Calu3 (cell line): Measurements from ENCODE around the gene ATP5F1D. TPM values are rescaled to one million over a fixed set of nuclear protein-coding genes. Genes with fewer than 3 reads are reported as not detected.
A peak's percentile ranks its signal among the peaks of the same experiment; 100 is the strongest.

Experiments used
- BruUV-seq: library from RNA; stranded (reverse); fragments of 400-500 nt; replicated peaks from 2 replicates; lab custom pipeline; 2021; lab: Mats Ljungman, UMichigan
- CTCF ChIA-PET: fragments of 300-600 bp; sonication (Branson Sonifier 250); formaldehyde crosslinking; loops from one replicate; lab custom pipeline; 2022; ENCODE audit warnings: antibody characterized with exemption; lab: Charles Lee
- DNase-seq: peaks from one replicate; pipeline ENCODE4 v3.0.0; 2022
- H3K27ac Mint-ChIP-seq: one replicate; pipeline ENCODE4 v1.8.0; 2022; ENCODE audit warnings: mixed read lengths; ENCODE audit not compliant: unreplicated experiment
- H3K27me3 Mint-ChIP-seq: one replicate; pipeline ENCODE4 v1.8.0; 2022; ENCODE audit warnings: mixed read lengths; ENCODE audit not compliant: unreplicated experiment
- H3K36me3 Mint-ChIP-seq: one replicate; pipeline ENCODE4 v1.8.0; 2022; ENCODE audit warnings: mild to moderate bottlenecking, moderate library complexity, mixed read lengths; ENCODE audit not compliant: insufficient read depth, unreplicated experiment
- H3K4me1 Mint-ChIP-seq: one replicate; pipeline ENCODE4 v1.8.0; 2022; ENCODE audit warnings: mild to moderate bottlenecking, low read depth, mixed read lengths; ENCODE audit not compliant: unreplicated experiment
- H3K4me3 Mint-ChIP-seq: one replicate; pipeline ENCODE4 v1.8.0; 2022; ENCODE audit warnings: mild to moderate bottlenecking, low read depth, moderate library complexity, mixed read lengths; ENCODE audit not compliant: unreplicated experiment
- H3K9me3 Mint-ChIP-seq: one replicate; pipeline ENCODE4 v1.8.0; 2022; ENCODE audit warnings: low read depth, mixed read lengths; ENCODE audit not compliant: unreplicated experiment
- intact Hi-C: fragments of 100-400 bp; cut with micrococcal nuclease; formaldehyde crosslinking; loops from one replicate; pipeline ENCODE4 v1.10.0; 2022; ENCODE audit not compliant: unreplicated experiment
- total RNA-seq: library from RNA; stranded (reverse); gene quantifications from 2 replicates; pipeline ENCODE4 v1.2.3, GENCODE V29; 2022
- TF ChIP-seq, protein P1 (sequence below): fragments of 200-600 bp; IDR thresholded peaks from one replicate; pipeline ENCODE4 v1.8.0; 2022; ENCODE audit warnings: antibody characterized with exemption; ENCODE audit not compliant: unreplicated experiment

The ATP5F1D gene
- total RNA-seq, 1 experiment from 2014 or later = 91.8 TPM

DNA sequence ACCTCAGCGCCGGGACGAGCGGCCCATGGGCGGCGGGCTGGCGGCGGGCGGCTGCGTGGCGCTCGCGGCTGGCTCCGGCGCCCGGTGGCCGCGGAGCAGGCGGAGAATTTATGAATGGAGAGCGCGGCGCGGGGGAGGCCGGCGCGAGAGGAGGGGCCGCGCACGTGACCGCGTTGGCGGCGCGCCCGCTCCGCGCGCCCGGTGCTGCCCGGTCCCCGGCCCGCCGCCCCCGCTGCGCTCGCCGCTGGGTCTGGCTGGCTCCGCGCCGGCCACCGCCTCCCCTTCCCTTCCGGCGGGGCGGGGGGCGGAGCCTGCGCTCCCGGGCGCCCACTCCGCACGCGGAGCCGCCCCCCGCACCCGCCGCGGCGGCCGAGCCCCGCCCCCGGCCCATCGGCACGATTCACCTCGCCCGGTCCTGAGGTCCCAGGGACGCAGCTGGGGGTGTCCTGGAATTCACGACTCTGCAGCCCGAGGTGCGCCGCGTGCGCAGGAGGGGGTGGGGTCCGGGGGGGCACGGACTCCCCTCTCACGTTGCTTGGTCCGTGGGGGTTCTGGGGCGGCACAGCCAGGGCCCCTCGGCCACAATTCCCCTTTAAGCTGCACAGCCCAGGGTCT lies 3.7 kb upstream of the ATP5F1D start, which contains the start of gene CBARP:
Gene CBARP, minus strand, starts transcription at position 252 of the 615 bp plus-strand sequence. CDS start 1,905 bp downstream, outside the sequence.
- H3K4me1 Mint-ChIP-seq = peaks cover 17% of the 10 kb centered on the region
- no TSS peak for BruUV-seq
- H3K27ac Mint-ChIP-seq = peak within 1 kb of the TSS; percentile 6
- intact Hi-C loops = no loop called here
- no peaks in the 10 kb centered on the region for H3K9me3 Mint-ChIP-seq
- H3K36me3 Mint-ChIP-seq = peaks cover 36% of the 10 kb centered on the region
- no peaks in the 10 kb centered on the region for H3K27me3 Mint-ChIP-seq
- H3K4me3 Mint-ChIP-seq = peak within 1 kb of the TSS; percentile 68
- CTCF ChIA-PET = no interaction called here
- TF ChIP-seq, protein P1, sequence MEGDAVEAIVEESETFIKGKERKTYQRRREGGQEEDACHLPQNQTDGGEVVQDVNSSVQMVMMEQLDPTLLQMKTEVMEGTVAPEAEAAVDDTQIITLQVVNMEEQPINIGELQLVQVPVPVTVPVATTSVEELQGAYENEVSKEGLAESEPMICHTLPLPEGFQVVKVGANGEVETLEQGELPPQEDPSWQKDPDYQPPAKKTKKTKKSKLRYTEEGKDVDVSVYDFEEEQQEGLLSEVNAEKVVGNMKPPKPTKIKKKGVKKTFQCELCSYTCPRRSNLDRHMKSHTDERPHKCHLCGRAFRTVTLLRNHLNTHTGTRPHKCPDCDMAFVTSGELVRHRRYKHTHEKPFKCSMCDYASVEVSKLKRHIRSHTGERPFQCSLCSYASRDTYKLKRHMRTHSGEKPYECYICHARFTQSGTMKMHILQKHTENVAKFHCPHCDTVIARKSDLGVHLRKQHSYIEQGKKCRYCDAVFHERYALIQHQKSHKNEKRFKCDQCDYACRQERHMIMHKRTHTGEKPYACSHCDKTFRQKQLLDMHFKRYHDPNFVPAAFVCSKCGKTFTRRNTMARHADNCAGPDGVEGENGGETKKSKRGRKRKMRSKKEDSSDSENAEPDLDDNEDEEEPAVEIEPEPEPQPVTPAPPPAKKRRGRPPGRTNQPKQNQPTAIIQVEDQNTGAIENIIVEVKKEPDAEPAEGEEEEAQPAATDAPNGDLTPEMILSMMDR = no peak
- DNase-seq = no peak

DNA sequence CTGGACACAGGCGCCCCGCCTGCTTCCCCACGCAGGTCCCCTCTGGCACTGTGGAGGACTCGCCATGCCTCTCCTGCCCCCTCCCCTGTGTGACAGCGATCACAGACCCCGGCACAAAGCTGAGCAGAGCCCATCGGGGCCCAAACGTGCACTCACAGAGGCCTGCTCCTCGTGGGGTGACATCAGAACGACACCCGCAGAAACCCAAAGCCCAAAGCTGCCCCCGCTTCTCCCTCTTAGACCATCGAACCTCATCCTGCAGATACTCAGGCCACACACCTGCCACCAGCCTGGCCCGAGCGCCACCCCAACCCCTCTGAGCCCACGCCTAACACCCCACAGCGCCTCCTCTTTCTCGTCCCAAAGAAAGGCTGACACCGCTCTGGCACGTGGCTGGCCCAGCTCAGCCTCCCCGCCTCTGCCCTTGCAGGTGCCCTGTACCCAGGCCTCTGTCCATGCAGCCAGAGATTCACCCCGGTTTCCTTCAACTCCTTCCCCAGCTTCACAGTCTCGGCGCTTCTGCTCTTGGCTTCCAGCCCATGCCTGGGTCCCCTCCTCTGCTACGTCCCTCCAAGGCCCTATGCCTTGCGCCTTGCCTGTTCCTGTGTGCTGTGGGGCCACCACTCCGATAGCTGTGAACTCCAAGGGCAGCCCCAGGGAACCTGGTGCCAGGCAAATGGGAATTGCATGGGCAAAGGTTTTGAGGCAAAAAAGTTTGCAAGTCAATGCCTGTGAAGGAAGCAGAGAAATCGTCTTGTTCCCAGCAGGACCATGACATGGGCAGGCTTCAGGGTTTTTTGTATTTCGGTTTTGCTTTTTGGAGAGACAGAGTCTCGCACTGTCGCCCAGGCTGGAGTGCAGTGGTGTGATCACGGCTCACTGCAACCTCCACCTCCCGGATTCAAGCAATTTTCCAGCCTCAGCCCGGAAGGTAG lies 2.9 kb upstream of the ATP5F1D start:
- no peak for DNase-seq
- Mint-ChIP-seq H3K27me3 (no peaks in the 10 kb centered on the region), H3K27ac (peak overlapping the region; percentile 6), H3K4me1 (peaks cover 17% of the 10 kb centered on the region), H3K4me3 (peak overlapping the region; percentile 68), H3K36me3 (peaks cover 36% of the 10 kb centered on the region), H3K9me3 (no peaks in the 10 kb centered on the region)
- CTCF ChIA-PET = no interaction called here
- intact Hi-C loops = no loop called here
- BruUV-seq = no TSS peak
- TF ChIP-seq, protein P1 = no peak

DNA sequence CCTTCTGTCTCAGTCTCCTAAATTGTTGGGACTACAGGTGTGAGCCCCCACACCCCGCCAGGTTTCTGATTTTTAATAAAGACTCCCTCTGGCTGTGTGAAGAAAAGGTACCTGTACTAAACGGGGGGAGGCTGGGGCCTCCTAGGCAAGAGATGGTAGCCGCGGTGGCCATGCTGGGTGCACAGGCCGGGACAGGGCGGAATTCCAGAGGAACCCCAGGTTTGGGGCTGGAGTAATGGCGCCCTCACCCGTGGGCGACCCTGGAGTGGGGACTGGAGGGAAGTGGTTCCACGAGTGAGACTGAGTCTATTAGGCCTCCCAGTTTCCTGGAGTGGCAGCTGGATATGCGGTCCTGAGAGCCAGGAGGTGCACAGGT lies 2.1 kb upstream of the ATP5F1D start:
- H3K27ac Mint-ChIP-seq = no peak overlapping the region
- intact Hi-C loops = no loop called here
- peak overlapping the region; percentile 68 for H3K4me3 Mint-ChIP-seq
- no peak for DNase-seq
- H3K36me3 Mint-ChIP-seq = peaks cover 36% of the 10 kb centered on the region
- BruUV-seq = no TSS peak
- no peaks in the 10 kb centered on the region for H3K9me3 Mint-ChIP-seq
- H3K27me3 Mint-ChIP-seq = no peaks in the 10 kb centered on the region
- CTCF ChIA-PET = no interaction called here
- TF ChIP-seq, protein P1 = no peak
- H3K4me1 Mint-ChIP-seq = peaks cover 19% of the 10 kb centered on the region

DNA sequence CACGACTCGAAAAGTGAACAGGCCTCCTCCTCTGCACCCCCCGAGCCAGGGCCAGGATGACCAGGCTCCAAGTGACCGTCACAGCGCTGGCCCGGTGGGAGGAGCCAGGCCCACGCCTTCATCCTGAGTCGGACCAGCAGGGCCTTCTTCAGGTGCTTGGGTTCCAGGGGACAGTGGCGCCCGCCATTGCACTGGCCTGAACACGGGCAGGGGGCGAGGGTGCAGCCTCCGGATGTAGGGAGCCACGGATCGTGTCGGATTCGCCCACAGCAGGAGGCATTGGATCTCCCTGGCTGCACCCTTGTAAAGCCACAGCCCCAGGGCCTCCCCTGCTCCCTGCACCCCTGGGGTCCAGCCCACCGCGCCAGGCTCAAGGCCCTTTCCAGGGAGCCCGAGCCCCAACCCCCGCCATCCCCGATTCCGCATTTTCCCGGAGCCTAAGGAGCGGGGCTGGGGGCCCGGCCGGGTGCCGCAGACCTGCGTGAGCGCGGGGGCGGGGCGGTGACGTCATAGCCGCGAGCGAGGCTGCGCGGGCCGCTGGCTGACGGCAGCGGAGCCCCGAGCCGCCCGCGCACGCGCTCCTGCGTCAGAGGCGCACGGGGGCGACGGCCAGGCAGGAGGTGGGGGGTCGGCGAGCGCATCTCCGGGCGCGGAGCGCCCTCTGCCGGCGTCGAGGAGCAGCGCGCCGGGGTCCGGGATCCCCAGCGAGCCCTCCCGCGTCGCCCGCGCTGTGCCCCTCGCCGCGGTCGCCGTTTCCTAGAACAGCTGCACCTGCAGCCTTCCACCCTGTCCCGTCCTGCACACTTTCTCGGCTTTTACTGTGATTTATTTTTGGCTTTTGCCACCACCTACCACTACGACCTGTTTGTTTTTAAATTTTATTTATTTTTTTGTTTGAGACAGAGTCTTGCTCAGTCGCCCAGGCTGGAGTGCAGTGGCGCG lies 1.5 kb upstream of the ATP5F1D start:
- no TSS peak for BruUV-seq

More for the DNA sequence above, 1.5 kb upstream of the ATP5F1D start:
- intact Hi-C loops = no loop called here
- H3K27ac Mint-ChIP-seq = no peak overlapping the region
- DNase-seq = peak; percentile 86
- H3K4me1 Mint-ChIP-seq = peaks cover 24% of the 10 kb centered on the region
- H3K36me3 Mint-ChIP-seq = peaks cover 36% of the 10 kb centered on the region
- H3K27me3 Mint-ChIP-seq = no peaks in the 10 kb centered on the region
- TF ChIP-seq, protein P1 = peak; percentile 82
- CTCF ChIA-PET = no interaction called here
- no peaks in the 10 kb centered on the region for H3K9me3 Mint-ChIP-seq
- peak overlapping the region; percentile 75 for H3K4me3 Mint-ChIP-seq
